ENCODE measurements around the gene MAFB.

Gene MAFB

GRCh38 chr20:40702504-40702903 is 13.5 kb upstream of the MAFB start:
- DNase-seq, result no peak

- no peak for DNase-seq
These were observed 9.7 kb upstream of the MAFB start for GRCh38 chr20:40698744-40699143.

GRCh38 chr20:40698281-40698680 is 9.2 kb upstream of the MAFB start:
- no peak for DNase-seq

- DNase-seq, result no peak
These were observed 8.5 kb upstream of the MAFB start for GRCh38 chr20:40697541-40697940.

- DNase-seq, result no peak
These were observed 6.2 kb upstream of the MAFB start for GRCh38 chr20:40695214-40695613.

- no peak for DNase-seq
These were observed 5.2 kb upstream of the MAFB start for GRCh38 chr20:40694246-40694645.

- no peak for DNase-seq
These were observed 3.4 kb upstream of the MAFB start for GRCh38 chr20:40692240-40693011.

GRCh38 chr20:40691566-40692239 is 2.7 kb upstream of the MAFB start:
- DNase-seq, result no peak

GRCh38 chr20:40690836-40691565 is 2.0 kb upstream of the MAFB start:
- no peak for DNase-seq

- peak; percentile 87 for DNase-seq
These were observed 1.2 kb upstream of the MAFB start for GRCh38 chr20:40689943-40690835.

- peak; percentile 14 for DNase-seq
These were observed 622 bp downstream of the MAFB start for GRCh38 chr20:40688129-40689099.

GRCh38 chr20:40687384-40688128 is 1.5 kb downstream of the MAFB start:
- peak; percentile 13 for DNase-seq

GRCh38 chr20:40686893-40687292 is 2.1 kb downstream of the MAFB start:
- no peak for DNase-seq

- DNase-seq, result no peak
These were observed 2.6 kb downstream of the MAFB start for GRCh38 chr20:40686434-40686882.

- no peak for DNase-seq
These were observed 3.7 kb downstream of the MAFB start for GRCh38 chr20:40685349-40685748.

- DNase-seq, result no peak
These were observed 5.2 kb downstream of the MAFB start for GRCh38 chr20:40683894-40684268.

GRCh38 chr20:40683221-40683893 is 5.7 kb downstream of the MAFB start:
- DNase-seq, result peak; percentile 22

- DNase-seq, result no peak
These were observed 6.7 kb downstream of the MAFB start for GRCh38 chr20:40682104-40682981.

GRCh38 chr20:40681684-40682083 is 7.4 kb downstream of the MAFB start:
- DNase-seq, result no peak

Data from stimulated activated CD4-positive, alpha-beta T cell treated with anti-CD3 and anti-CD28 coated beads, Interleukin-15, amount 100 ng/mL, for 24 hours (primary cell).